Activated T-helper 2 cell treated with anti-CD3 and anti-CD28 coated beads, Interferon-gamma antibody, Interleukin-2, Interleukin-4, amounts not matched to agents 10 μg/mL and 5 μg/mL and 100 μg/mL, durations not matched to agents 14 hours and 24 hours and 36 hours (primary cell): ENCODE measurements around the gene CAB39. TPM values are rescaled to one million over a fixed set of nuclear protein-coding genes. Genes with fewer than 3 reads are reported as not detected.

ENCODE experiments used
- DNase-seq: peaks from one replicate; pipeline ENCODE4 v3.0.0; 2021; ENCODE audit warnings: low spot score
- H3K27ac Mint-ChIP-seq: one replicate; pipeline ENCODE4 v1.8.0; 2021; ENCODE audit warnings: mixed read lengths
- H3K27me3 Mint-ChIP-seq: one replicate; pipeline ENCODE4 v1.8.0; 2021; ENCODE audit warnings: low read depth, mixed read lengths
- H3K36me3 Mint-ChIP-seq: one replicate; pipeline ENCODE4 v1.8.0; 2021; ENCODE audit warnings: low read depth, mixed read lengths
- H3K4me1 Mint-ChIP-seq: one replicate; pipeline ENCODE4 v1.8.0; 2021; ENCODE audit warnings: low read depth, mixed read lengths
- H3K4me3 Mint-ChIP-seq: one replicate; pipeline ENCODE4 v1.8.0; 2021; ENCODE audit warnings: low read depth, mild to moderate bottlenecking, moderate library complexity, mixed read lengths
- H3K9me3 Mint-ChIP-seq: one replicate; pipeline ENCODE4 v1.8.0; 2021; ENCODE audit warnings: mixed read lengths
- intact Hi-C: fragments of 100-400 bp; cut with micrococcal nuclease; formaldehyde crosslinking; loops from one replicate; pipeline ENCODE4 v1.15.1; 2023
- total RNA-seq: library from RNA; stranded (reverse); gene quantifications from 2 replicates; pipeline ENCODE4 v1.2.3, GENCODE V29; 2022

The CAB39 gene
- total RNA-seq, 1 donor from 2014 or later = 176 TPM

GRCh38 chr2:230852113-230852512 is 139.5 kb downstream of the CAB39 start:
- no peak for DNase-seq
- Mint-ChIP-seq H3K4me3 (no peak overlapping the region), H3K9me3 (no peaks in the 10 kb centered on the region), H3K27ac (no peak overlapping the region), H3K4me1 (peaks cover 9% of the 10 kb centered on the region), H3K36me3 (no peaks in the 10 kb centered on the region), H3K27me3 (peaks cover 58% of the 10 kb centered on the region)
- intact Hi-C loops = no loop called here

- Mint-ChIP-seq H3K27ac (no peak overlapping the region), H3K4me3 (no peak overlapping the region), H3K36me3 (no peaks in the 10 kb centered on the region), H3K27me3 (peaks cover 56% of the 10 kb centered on the region), H3K9me3 (no peaks in the 10 kb centered on the region), H3K4me1 (peaks cover 16% of the 10 kb centered on the region)
- intact Hi-C loops = loop anchor here (5.0 kb wide), 1 partner anchor 39 kb away; no protein-coding TSS in a partner anchor
- DNase-seq = no peak
Observed at GRCh38 chr2:230861552-230862255, 149.1 kb downstream of the CAB39 start.

GRCh38 chr2:230862292-230862691 is 149.7 kb downstream of the CAB39 start:
- no peak for DNase-seq
- intact Hi-C loops = loop anchor here (5.0 kb wide), 1 partner anchor 40 kb away; no protein-coding TSS in a partner anchor
- peaks cover 58% of the 10 kb centered on the region for H3K27me3 Mint-ChIP-seq
- H3K4me1 Mint-ChIP-seq = peaks cover 22% of the 10 kb centered on the region
- no peak overlapping the region for H3K27ac Mint-ChIP-seq
- H3K36me3 Mint-ChIP-seq = no peaks in the 10 kb centered on the region
- H3K4me3 Mint-ChIP-seq = no peak overlapping the region
- no peaks in the 10 kb centered on the region for H3K9me3 Mint-ChIP-seq

- H3K27me3 Mint-ChIP-seq = peaks cover 50% of the 10 kb centered on the region
Observed at GRCh38 chr2:230863031-230863430, 150.4 kb downstream of the CAB39 start.

GRCh38 chr2:230863442-230864121 is 150.9 kb downstream of the CAB39 start:
- intact Hi-C loops = loop anchor here (2.0 to 5.0 kb wide), 2 partner anchors 15 to 41 kb away; no protein-coding TSS in a partner anchor

More at GRCh38 chr2:230863031-230863430, 150.4 kb downstream of the CAB39 start:
- Mint-ChIP-seq H3K9me3 (no peaks in the 10 kb centered on the region), H3K4me1 (peaks cover 22% of the 10 kb centered on the region), H3K27ac (no peak overlapping the region), H3K4me3 (peak overlapping the region; percentile 13), H3K36me3 (no peaks in the 10 kb centered on the region)
- DNase-seq = no peak
- intact Hi-C loops = loop anchor here (5.0 kb wide), 1 partner anchor 41 kb away; no protein-coding TSS in a partner anchor

GRCh38 chr2:230864122-230864604 is 151.5 kb downstream of the CAB39 start:
- DNase-seq = no peak
- Mint-ChIP-seq H3K36me3 (no peaks in the 10 kb centered on the region), H3K4me1 (peaks cover 22% of the 10 kb centered on the region), H3K9me3 (no peaks in the 10 kb centered on the region), H3K4me3 (peak overlapping the region; percentile 86), H3K27ac (no peak overlapping the region), H3K27me3 (peaks cover 48% of the 10 kb centered on the region)
- intact Hi-C loops = loop anchor here (2.0 to 5.0 kb wide), 2 partner anchors 15 to 42 kb away; no protein-coding TSS in a partner anchor

More at GRCh38 chr2:230863442-230864121, 150.9 kb downstream of the CAB39 start:
- H3K4me1 Mint-ChIP-seq = peaks cover 22% of the 10 kb centered on the region
- DNase-seq = no peak
- H3K36me3 Mint-ChIP-seq = no peaks in the 10 kb centered on the region
- peak overlapping the region; percentile 86 for H3K4me3 Mint-ChIP-seq
- peaks cover 49% of the 10 kb centered on the region for H3K27me3 Mint-ChIP-seq
- H3K27ac Mint-ChIP-seq = no peak overlapping the region
- no peaks in the 10 kb centered on the region for H3K9me3 Mint-ChIP-seq

- peaks cover 22% of the 10 kb centered on the region for H3K4me1 Mint-ChIP-seq
- H3K4me3 Mint-ChIP-seq = peak within 1 kb of the TSS; percentile 86
- H3K36me3 Mint-ChIP-seq = no peaks in the 10 kb centered on the region
- intact Hi-C loops = loop anchor here (2.0 to 5.0 kb wide), 2 partner anchors 16 to 42 kb away; no protein-coding TSS in a partner anchor
- no peaks in the 10 kb centered on the region for H3K9me3 Mint-ChIP-seq
- peak; percentile 65 for DNase-seq
- peaks cover 47% of the 10 kb centered on the region for H3K27me3 Mint-ChIP-seq
- no peak within 1 kb of the TSS for H3K27ac Mint-ChIP-seq
Observed at GRCh38 chr2:230864605-230865306, 152.1 kb downstream of the CAB39 start, which contains the start of gene ITM2C. TSS of gene ITM2C (plus strand) at chr2:230864942. CDS start at chr2:230865026, 84 bp downstream.

GRCh38 chr2:230865307-230865765 is 152.7 kb downstream of the CAB39 start:
- peaks cover 22% of the 10 kb centered on the region for H3K4me1 Mint-ChIP-seq
- intact Hi-C loops = loop anchor here (2.0 kb wide), 1 partner anchor 17 kb away; no protein-coding TSS in a partner anchor

GRCh38 chr2:230865766-230866755 is 153.4 kb downstream of the CAB39 start:
- peak overlapping the region; percentile 63 for H3K4me3 Mint-ChIP-seq
- no peaks in the 10 kb centered on the region for H3K9me3 Mint-ChIP-seq
- H3K4me1 Mint-ChIP-seq = peaks cover 21% of the 10 kb centered on the region
- intact Hi-C loops = loop anchor here (2.0 kb wide), 1 partner anchor 17 kb away; no protein-coding TSS in a partner anchor
- no peak for DNase-seq
- no peaks in the 10 kb centered on the region for H3K36me3 Mint-ChIP-seq
- H3K27ac Mint-ChIP-seq = no peak overlapping the region
- peaks cover 46% of the 10 kb centered on the region for H3K27me3 Mint-ChIP-seq

More at GRCh38 chr2:230865307-230865765, 152.7 kb downstream of the CAB39 start:
- Mint-ChIP-seq H3K27ac (no peak overlapping the region), H3K9me3 (no peaks in the 10 kb centered on the region), H3K36me3 (no peaks in the 10 kb centered on the region), H3K4me3 (peak overlapping the region; percentile 63), H3K27me3 (peaks cover 49% of the 10 kb centered on the region)
- DNase-seq = no peak

- Mint-ChIP-seq H3K36me3 (no peaks in the 10 kb centered on the region), H3K4me3 (peak overlapping the region; percentile 61), H3K4me1 (peaks cover 13% of the 10 kb centered on the region), H3K27ac (no peak overlapping the region), H3K9me3 (no peaks in the 10 kb centered on the region), H3K27me3 (peaks cover 38% of the 10 kb centered on the region)
- intact Hi-C loops = no loop called here
- no peak for DNase-seq
Observed at GRCh38 chr2:230866756-230867523, 154.3 kb downstream of the CAB39 start.
